H1 (cell line): ENCODE data around the gene GABRB2.

Experiments used
- ATF2 ChIP-seq: IDR thresholded peaks from 2 replicates; pipeline ENCODE4 v1.6.1; 2012; ENCODE audit warnings: low read length, inconsistent platforms
- EP300 ChIP-seq, 2 experiments: IDR thresholded peaks; 1 replicate in 1 of 2; 2 replicates in 1 of 2; pipeline ENCODE4 v1.6.1; 2011 to 2012; ENCODE audit warnings: low read depth in 2 of 2, low read length in 2 of 2, mild to moderate bottlenecking in 2 of 2, borderline replicate concordance in 1 of 2, inconsistent platforms in 1 of 2, moderate library complexity in 1 of 2
- RAD21 ChIP-seq, 2 experiments: IDR thresholded peaks in 1 of 2; conservative IDR thresholded peaks in 1 of 2; 2 replicates each; pipeline ENCODE4 v1.6.1; 2011; ENCODE audit warnings: low read depth in 2 of 2, low read length in 2 of 2, improper control_type of control experiment in 1 of 2, inconsistent platforms in 1 of 2, mild to moderate bottlenecking in 1 of 2, moderate library complexity in 1 of 2
- SUZ12 ChIP-seq: fragments of 200-600 bp; sonication (generic); IDR thresholded peaks from 2 replicates; pipeline ENCODE4 v1.6.1; 2012; ENCODE audit warnings: mild to moderate bottlenecking, inconsistent platforms, low read length, moderate library complexity, mixed read lengths
- YY1 ChIP-seq: IDR thresholded peaks from 2 replicates; pipeline ENCODE4 v1.6.1; 2011; ENCODE audit warnings: low read depth, mild to moderate bottlenecking, low read length
- TF ChIP-seq, protein P1 (sequence below), 3 experiments: IDR thresholded peaks; 1 replicate in 2 of 3; 2 replicates in 1 of 3; pipeline versions ENCODE4 v1.5.1 to v1.6.1; 2011; ENCODE audit warnings: low read length in 3 of 3, mild to moderate bottlenecking in 3 of 3, inconsistent platforms in 2 of 3, low read depth in 1 of 3, moderate library complexity in 1 of 3; ENCODE audit not compliant: insufficient read depth in 1 of 3; ENCODE audit errors: control extremely low read depth in 1 of 3
- TF ChIP-seq, protein P2 (sequence below): IDR thresholded peaks from 2 replicates; pipeline ENCODE4 v1.6.1; 2011; ENCODE audit warnings: low read length, improper control_type of control experiment

- TF ChIP-seq, protein P1, sequence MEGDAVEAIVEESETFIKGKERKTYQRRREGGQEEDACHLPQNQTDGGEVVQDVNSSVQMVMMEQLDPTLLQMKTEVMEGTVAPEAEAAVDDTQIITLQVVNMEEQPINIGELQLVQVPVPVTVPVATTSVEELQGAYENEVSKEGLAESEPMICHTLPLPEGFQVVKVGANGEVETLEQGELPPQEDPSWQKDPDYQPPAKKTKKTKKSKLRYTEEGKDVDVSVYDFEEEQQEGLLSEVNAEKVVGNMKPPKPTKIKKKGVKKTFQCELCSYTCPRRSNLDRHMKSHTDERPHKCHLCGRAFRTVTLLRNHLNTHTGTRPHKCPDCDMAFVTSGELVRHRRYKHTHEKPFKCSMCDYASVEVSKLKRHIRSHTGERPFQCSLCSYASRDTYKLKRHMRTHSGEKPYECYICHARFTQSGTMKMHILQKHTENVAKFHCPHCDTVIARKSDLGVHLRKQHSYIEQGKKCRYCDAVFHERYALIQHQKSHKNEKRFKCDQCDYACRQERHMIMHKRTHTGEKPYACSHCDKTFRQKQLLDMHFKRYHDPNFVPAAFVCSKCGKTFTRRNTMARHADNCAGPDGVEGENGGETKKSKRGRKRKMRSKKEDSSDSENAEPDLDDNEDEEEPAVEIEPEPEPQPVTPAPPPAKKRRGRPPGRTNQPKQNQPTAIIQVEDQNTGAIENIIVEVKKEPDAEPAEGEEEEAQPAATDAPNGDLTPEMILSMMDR (IDR thresholded peaks at IDR 0.05; ENCODE audit: control extremely low read depth in 1 of 3, insufficient read depth in 1 of 3, low read depth in 1 of 3, low read length in 3 of 3): no peak
- TF ChIP-seq, protein P2, sequence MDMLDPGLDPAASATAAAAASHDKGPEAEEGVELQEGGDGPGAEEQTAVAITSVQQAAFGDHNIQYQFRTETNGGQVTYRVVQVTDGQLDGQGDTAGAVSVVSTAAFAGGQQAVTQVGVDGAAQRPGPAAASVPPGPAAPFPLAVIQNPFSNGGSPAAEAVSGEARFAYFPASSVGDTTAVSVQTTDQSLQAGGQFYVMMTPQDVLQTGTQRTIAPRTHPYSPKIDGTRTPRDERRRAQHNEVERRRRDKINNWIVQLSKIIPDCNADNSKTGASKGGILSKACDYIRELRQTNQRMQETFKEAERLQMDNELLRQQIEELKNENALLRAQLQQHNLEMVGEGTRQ: no peak
- TF ChIP-seq YY1 (no peak), RAD21 (IDR thresholded peaks at IDR 0.05 in 1 of 2, conservative IDR thresholded peaks at IDR 0.05 in 1 of 2; ENCODE audit: low read depth in 2 of 2, low read length in 2 of 2) (no peak), SUZ12 (no peak), EP300 (IDR thresholded peaks at IDR 0.05; ENCODE audit: borderline replicate concordance in 1 of 2, low read depth in 2 of 2, low read length in 2 of 2) (no peak), ATF2 (no peak)
Measured at GRCh38 chr5:161372682-161373344, 173.7 kb downstream of the GABRB2 start.
